Measurements from ENCODE around the gene TMEM138. TPM values are rescaled to one million over a fixed set of nuclear protein-coding genes. Genes with fewer than 3 reads are reported as not detected.
A peak's percentile ranks its signal among the peaks of the same experiment; 100 is the strongest.

Gene TMEM138
- total and polyA plus RNA-seq, 2 of the 13 experiments (the other 11 are each of a cell fraction or from before 2014, with no cell fraction given): 43.5 to 61.0 TPM

DNA sequence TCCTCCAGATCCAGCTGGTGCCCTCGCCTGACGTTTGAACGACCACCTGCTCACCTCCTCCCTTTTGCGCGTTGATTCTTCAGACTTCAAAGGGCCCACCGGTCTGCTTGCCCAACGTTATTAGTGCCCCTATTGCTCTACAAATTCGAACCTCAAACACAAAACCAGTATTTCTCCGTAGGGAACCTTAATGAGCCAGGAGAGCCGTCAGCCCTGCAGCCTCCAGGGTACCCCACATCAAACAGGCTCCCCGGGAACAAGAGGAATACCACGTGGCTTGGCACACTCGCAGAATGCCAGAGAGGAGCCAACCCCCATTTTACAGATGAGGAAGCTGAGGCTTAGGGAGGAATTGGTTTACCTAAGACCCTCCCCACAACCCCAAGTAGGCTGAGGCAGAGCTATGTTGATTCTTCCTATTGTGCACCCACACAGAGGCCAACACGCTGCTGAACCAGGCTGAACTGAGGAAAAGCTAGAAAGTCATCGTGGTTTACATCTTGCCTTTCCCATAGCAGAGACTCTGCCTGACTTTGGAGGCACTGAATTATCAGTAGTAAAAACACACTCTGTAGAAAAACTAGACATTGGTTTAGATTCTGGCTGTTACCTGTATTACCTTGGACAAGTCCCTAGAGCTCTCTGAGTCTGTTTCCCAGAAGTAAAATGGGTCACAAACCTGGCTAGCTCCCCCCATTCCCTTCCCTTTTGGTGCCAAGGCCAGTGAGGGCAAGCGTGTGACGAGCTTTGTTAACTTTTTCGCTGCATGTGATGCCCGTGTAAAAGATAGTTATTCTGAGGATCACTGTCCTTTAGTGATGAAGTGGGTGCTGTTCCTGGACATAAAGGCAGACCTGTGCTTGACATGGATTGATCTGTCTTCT lies 28.4 kb upstream of the TMEM138 start:
- H4K20me1 ChIP-seq (ENCODE audit: insufficient read depth, low read length): peaks cover 25% of the 10 kb centered on the region
- H3K4me2 ChIP-seq (ENCODE audit: low read depth, low read length): peak overlapping the region; percentile 95
- intact Hi-C loops (cut with micrococcal nuclease; ENCODE audit: unreplicated experiment) (loop anchor here (1.0 to 10.0 kb wide), 4 partner anchors 29 to 79 kb away; partner anchors contain the start of gene TMEM138), in situ Hi-C loops (cut with HindIII; ENCODE audit: extremely low pct_ligation_motif_present, low pct_unique_long_range_greater_than_20kb) (no loop called here)
- DNase-seq (ENCODE audit: low spot score) (no peak), FAIRE-seq (no peak), ATAC-seq (no peak; the same call in 2 of the 3 replicates)
- no peaks in the 10 kb centered on the region for H3K9me3 ChIP-seq (ENCODE audit: low read length)
- peak overlapping the region; percentile 100 for H3K9ac ChIP-seq (ENCODE audit: insufficient read depth, low read depth, low read length)
- no peaks in the 10 kb centered on the region; a peak in 1 of 5 replicates for H3K27me3 ChIP-seq (ENCODE audit: control insufficient read depth in 1 of 2, insufficient read depth in 2 of 2, low read length in 2 of 2)
- H3K27ac ChIP-seq (ENCODE audit: extremely low read length, insufficient read depth, low read length): peak overlapping the region; percentile 91
- WGBS (ENCODE audit: low lambda C conversion rate): 2% methylated on average over 14 of the region's 19 CpGs
- BruUV-seq (replicated peaks): no TSS peak
- H2AFZ ChIP-seq (ENCODE audit: low read length): no peak overlapping the region
- H3K79me2 ChIP-seq (ENCODE audit: insufficient read depth, low read length): peaks cover 85% of the 10 kb centered on the region
- peaks cover 7 to 32% of the 10 kb centered on the region in 2 experiments for H3K36me3 ChIP-seq (replicated peaks in 1 of 2; ENCODE audit: control insufficient read depth in 1 of 2, insufficient read depth in 2 of 2, low read length in 2 of 2)
- H3K4me1 ChIP-seq (ENCODE audit: insufficient read depth, low read length): peaks cover 65% of the 10 kb centered on the region
- ChIA-PET POLR2A (interaction anchor here (0.5 to 4.7 kb wide), 19 partner anchors 9 to 95 kb away, joined by 3 to 146 read pairs (median 7); partner anchors contain the start of genes CPSF7, CYB561A3, SDHAF2 and TMEM138), CTCF (ENCODE audit: low intra/inter-chr PET ratio, low total read pairs) (interaction anchor here (4.1 kb wide), 1 partner anchor 51 kb away, joined by 69 read pairs; no protein-coding TSS in a partner anchor)
- peak overlapping the region; percentile 95 to 98 (median 96) for H3K4me3 ChIP-seq (replicated peaks in 1 of 3; ENCODE audit: insufficient read depth in 1 of 3, low read depth in 2 of 3, low read length in 3 of 3)
- 0 out of 2 replicates have a peak, but pooled peaks have one; percentile 0 for TF ChIP-seq SSRP1 (CRISPR knock-in tag; IDR thresholded peaks at IDR 0.05)
- TF ChIP-seq MAFF (IDR thresholded peaks at IDR 0.05; ENCODE audit: low read depth, low read length): no peak
- TF ChIP-seq PHF20 (CRISPR knock-in tag; IDR thresholded peaks at IDR 0.05): no peak
- TF ChIP-seq, protein P1, sequence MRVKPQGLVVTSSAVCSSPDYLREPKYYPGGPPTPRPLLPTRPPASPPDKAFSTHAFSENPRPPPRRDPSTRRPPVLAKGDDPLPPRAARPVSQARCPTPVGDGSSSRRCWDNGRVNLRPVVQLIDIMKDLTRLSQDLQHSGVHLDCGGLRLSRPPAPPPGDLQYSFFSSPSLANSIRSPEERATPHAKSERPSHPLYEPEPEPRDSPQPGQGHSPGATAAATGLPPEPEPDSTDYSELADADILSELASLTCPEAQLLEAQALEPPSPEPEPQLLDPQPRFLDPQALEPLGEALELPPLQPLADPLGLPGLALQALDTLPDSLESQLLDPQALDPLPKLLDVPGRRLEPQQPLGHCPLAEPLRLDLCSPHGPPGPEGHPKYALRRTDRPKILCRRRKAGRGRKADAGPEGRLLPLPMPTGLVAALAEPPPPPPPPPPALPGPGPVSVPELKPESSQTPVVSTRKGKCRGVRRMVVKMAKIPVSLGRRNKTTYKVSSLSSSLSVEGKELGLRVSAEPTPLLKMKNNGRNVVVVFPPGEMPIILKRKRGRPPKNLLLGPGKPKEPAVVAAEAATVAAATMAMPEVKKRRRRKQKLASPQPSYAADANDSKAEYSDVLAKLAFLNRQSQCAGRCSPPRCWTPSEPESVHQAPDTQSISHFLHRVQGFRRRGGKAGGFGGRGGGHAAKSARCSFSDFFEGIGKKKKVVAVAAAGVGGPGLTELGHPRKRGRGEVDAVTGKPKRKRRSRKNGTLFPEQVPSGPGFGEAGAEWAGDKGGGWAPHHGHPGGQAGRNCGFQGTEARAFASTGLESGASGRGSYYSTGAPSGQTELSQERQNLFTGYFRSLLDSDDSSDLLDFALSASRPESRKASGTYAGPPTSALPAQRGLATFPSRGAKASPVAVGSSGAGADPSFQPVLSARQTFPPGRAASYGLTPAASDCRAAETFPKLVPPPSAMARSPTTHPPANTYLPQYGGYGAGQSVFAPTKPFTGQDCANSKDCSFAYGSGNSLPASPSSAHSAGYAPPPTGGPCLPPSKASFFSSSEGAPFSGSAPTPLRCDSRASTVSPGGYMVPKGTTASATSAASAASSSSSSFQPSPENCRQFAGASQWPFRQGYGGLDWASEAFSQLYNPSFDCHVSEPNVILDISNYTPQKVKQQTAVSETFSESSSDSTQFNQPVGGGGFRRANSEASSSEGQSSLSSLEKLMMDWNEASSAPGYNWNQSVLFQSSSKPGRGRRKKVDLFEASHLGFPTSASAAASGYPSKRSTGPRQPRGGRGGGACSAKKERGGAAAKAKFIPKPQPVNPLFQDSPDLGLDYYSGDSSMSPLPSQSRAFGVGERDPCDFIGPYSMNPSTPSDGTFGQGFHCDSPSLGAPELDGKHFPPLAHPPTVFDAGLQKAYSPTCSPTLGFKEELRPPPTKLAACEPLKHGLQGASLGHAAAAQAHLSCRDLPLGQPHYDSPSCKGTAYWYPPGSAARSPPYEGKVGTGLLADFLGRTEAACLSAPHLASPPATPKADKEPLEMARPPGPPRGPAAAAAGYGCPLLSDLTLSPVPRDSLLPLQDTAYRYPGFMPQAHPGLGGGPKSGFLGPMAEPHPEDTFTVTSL (CRISPR knock-in tag; IDR thresholded peaks at IDR 0.05; ENCODE audit: borderline replicate concordance): peak; percentile 55; the same call in 1 of the 2 replicates
- TF ChIP-seq ZNF670 (CRISPR knock-in tag; IDR thresholded peaks at IDR 0.05; ENCODE audit: borderline replicate concordance): peak; percentile 66; the same call in 1 of the 2 replicates
- TF ChIP-seq KMT2B (CRISPR knock-in tag; IDR thresholded peaks at IDR 0.05): no peak
- 0 out of 2 replicates have a peak, but pooled peaks have one; percentile 5 for TF ChIP-seq ZNF788 (CRISPR knock-in tag; IDR thresholded peaks at IDR 0.05; ENCODE audit: borderline replicate concordance)
- TF ChIP-seq, protein P2, sequence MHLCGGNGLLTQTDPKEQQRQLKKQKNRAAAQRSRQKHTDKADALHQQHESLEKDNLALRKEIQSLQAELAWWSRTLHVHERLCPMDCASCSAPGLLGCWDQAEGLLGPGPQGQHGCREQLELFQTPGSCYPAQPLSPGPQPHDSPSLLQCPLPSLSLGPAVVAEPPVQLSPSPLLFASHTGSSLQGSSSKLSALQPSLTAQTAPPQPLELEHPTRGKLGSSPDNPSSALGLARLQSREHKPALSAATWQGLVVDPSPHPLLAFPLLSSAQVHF (CRISPR knock-in tag; IDR thresholded peaks at IDR 0.05): no peak
- TF ChIP-seq, protein P3, sequence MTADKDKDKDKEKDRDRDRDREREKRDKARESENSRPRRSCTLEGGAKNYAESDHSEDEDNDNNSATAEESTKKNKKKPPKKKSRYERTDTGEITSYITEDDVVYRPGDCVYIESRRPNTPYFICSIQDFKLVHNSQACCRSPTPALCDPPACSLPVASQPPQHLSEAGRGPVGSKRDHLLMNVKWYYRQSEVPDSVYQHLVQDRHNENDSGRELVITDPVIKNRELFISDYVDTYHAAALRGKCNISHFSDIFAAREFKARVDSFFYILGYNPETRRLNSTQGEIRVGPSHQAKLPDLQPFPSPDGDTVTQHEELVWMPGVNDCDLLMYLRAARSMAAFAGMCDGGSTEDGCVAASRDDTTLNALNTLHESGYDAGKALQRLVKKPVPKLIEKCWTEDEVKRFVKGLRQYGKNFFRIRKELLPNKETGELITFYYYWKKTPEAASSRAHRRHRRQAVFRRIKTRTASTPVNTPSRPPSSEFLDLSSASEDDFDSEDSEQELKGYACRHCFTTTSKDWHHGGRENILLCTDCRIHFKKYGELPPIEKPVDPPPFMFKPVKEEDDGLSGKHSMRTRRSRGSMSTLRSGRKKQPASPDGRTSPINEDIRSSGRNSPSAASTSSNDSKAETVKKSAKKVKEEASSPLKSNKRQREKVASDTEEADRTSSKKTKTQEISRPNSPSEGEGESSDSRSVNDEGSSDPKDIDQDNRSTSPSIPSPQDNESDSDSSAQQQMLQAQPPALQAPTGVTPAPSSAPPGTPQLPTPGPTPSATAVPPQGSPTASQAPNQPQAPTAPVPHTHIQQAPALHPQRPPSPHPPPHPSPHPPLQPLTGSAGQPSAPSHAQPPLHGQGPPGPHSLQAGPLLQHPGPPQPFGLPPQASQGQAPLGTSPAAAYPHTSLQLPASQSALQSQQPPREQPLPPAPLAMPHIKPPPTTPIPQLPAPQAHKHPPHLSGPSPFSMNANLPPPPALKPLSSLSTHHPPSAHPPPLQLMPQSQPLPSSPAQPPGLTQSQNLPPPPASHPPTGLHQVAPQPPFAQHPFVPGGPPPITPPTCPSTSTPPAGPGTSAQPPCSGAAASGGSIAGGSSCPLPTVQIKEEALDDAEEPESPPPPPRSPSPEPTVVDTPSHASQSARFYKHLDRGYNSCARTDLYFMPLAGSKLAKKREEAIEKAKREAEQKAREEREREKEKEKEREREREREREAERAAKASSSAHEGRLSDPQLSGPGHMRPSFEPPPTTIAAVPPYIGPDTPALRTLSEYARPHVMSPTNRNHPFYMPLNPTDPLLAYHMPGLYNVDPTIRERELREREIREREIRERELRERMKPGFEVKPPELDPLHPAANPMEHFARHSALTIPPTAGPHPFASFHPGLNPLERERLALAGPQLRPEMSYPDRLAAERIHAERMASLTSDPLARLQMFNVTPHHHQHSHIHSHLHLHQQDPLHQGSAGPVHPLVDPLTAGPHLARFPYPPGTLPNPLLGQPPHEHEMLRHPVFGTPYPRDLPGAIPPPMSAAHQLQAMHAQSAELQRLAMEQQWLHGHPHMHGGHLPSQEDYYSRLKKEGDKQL (CRISPR knock-in tag; IDR thresholded peaks at IDR 0.05; ENCODE audit: low read depth): no peak
- 0 out of 2 replicates have a peak, but pooled peaks have one; percentile 56 for TF ChIP-seq ZNF589 (CRISPR knock-in tag; conservative IDR thresholded peaks at IDR 0.05)
